GM12878 (cell line): Measurements from ENCODE around the gene VKORC1. TPM values are rescaled to one million over a fixed set of nuclear protein-coding genes. Genes with fewer than 3 reads are reported as not detected.

ENCODE experiments used
- ATAC-seq: fragments of 200-7000 bp; cut with Tn5 transposase; 3 replicates; pipeline ENCODE4 v1.9.1; 2020; ENCODE audit warnings: mild to moderate bottlenecking, moderate library complexity
- BruUV-seq: library from RNA; stranded (reverse); fragments of 400-500 nt; replicated peaks from 2 replicates; lab custom pipeline; 2021; lab: Mats Ljungman, UMichigan
- CTCF ChIA-PET: fragments of 300-600 bp; sonication (Branson Sonifier 250); formaldehyde crosslinking; extraction: SDS; loops from one replicate; lab custom pipeline; 2021; ENCODE audit warnings: inconsistent platforms; lab: Yijun Ruan, JAX
- POLR2A ChIA-PET: fragments of 350-600 bp; formaldehyde crosslinking; extraction: SDS; loops from one replicate; lab custom pipeline; 2021; ENCODE audit warnings: inconsistent platforms; lab: Charles Lee
- RAD21 ChIA-PET: fragments of 300-600 bp; sonication (Branson Sonifier 250); formaldehyde crosslinking; loops from one replicate; lab custom pipeline; 2023; ENCODE audit warnings: antibody characterized with exemption; ENCODE audit not compliant: unreplicated experiment; lab: Charles Lee
- SMC1A ChIA-PET: fragments of 300-600 bp; sonication (Branson Sonifier 250); formaldehyde crosslinking; loops from one replicate; lab custom pipeline; 2023; ENCODE audit not compliant: unreplicated experiment, uncharacterized antibody; lab: Charles Lee
- DNase-seq: peaks from one replicate; pipeline ENCODE4 v3.0.0-alpha.2; 2011; ENCODE audit warnings: low read depth, low spot score
- FAIRE-seq: peaks from 3 replicates; lab custom pipeline; 2011; peaks lifted over from hg19 to GRCh38; lab: Jason Lieb, UNC
- H2AFZ ChIP-seq: 2 replicates; pipeline ENCODE4 v1.6.0; 2011; ENCODE audit warnings: low read depth, low read length, control low read depth; ENCODE audit not compliant: control insufficient read depth
- H3K27ac ChIP-seq: 2 replicates; pipeline ENCODE4 v1.5.1; 2011; ENCODE audit warnings: control low read depth; ENCODE audit not compliant: control insufficient read depth, insufficient read depth
- H3K27me3 ChIP-seq, 2 experiments: replicated peaks in 1 of 2; 2 replicates each; pipeline versions ENCODE4 v1.6.0 to v1.6.1; 2011; ENCODE audit warnings: low read length in 1 of 2; ENCODE audit not compliant: control insufficient read depth in 2 of 2, insufficient read depth in 2 of 2
- H3K36me3 ChIP-seq, 2 experiments: 2 replicates each; pipeline ENCODE4 v1.5.1; 2011; ENCODE audit warnings: low read length in 1 of 2; ENCODE audit not compliant: control insufficient read depth in 2 of 2, insufficient read depth in 2 of 2
- H3K4me1 ChIP-seq: 2 replicates; pipeline ENCODE4 v1.6.1; 2011; ENCODE audit warnings: mild to moderate bottlenecking, low read length, moderate library complexity, mixed read lengths; ENCODE audit not compliant: control insufficient read depth, insufficient read depth
- H3K4me2 ChIP-seq: 2 replicates; pipeline ENCODE4 v1.6.0; 2011; ENCODE audit warnings: control low read depth; ENCODE audit not compliant: control insufficient read depth, insufficient read depth
- H3K4me3 ChIP-seq: fragments of 200-600 bp; sonication (generic); 2 replicates; pipeline ENCODE4 v1.5.1; 2016
- H3K79me2 ChIP-seq: 2 replicates; pipeline ENCODE4 v1.6.0; 2011; ENCODE audit warnings: low read length; ENCODE audit not compliant: control insufficient read depth, insufficient read depth
- H3K9ac ChIP-seq: 2 replicates; pipeline ENCODE4 v1.8.0; 2011; ENCODE audit warnings: low read length, control low read depth, mixed read lengths; ENCODE audit not compliant: control insufficient read depth, insufficient read depth
- H3K9me3 ChIP-seq: replicated peaks from 3 replicates; pipeline ENCODE4 v1.5.1; 2011; ENCODE audit warnings: mild to moderate bottlenecking, low read length; ENCODE audit not compliant: control insufficient read depth, insufficient read depth
- H4K20me1 ChIP-seq: 2 replicates; pipeline ENCODE4 v1.6.0; 2011; ENCODE audit not compliant: control insufficient read depth, insufficient read depth
- EGR1 ChIP-seq, 2 experiments: IDR thresholded peaks; 1 replicate in 1 of 2; 2 replicates in 1 of 2; pipeline ENCODE4 v1.6.1; 2011 to 2012; ENCODE audit warnings: low read depth in 2 of 2, low read length in 2 of 2, borderline replicate concordance in 1 of 2, mild to moderate bottlenecking in 1 of 2, moderate library complexity in 1 of 2
- FOXK2 ChIP-seq: fragments of 450-650 bp; IDR thresholded peaks from 2 replicates; pipeline ENCODE4 v1.6.1; 2017; ENCODE audit warnings: mild to moderate bottlenecking, moderate library complexity
- KDM1A ChIP-seq: fragments of 200-600 bp; sonication (generic); IDR thresholded peaks from 2 replicates; pipeline ENCODE4 v1.6.1; 2016; ENCODE audit warnings: borderline replicate concordance
- NBN ChIP-seq: fragments of 450-650 bp; IDR thresholded peaks from 2 replicates; pipeline ENCODE4 v1.6.1; 2016
- NRF1 ChIP-seq: conservative IDR thresholded peaks from 2 replicates; pipeline ENCODE4 v1.6.1; 2011; ENCODE audit warnings: mild to moderate bottlenecking, low read depth, low read length, improper control_type of control experiment
- RB1 ChIP-seq: fragments of 450-650 bp; formaldehyde crosslinking; IDR thresholded peaks from 2 replicates; pipeline ENCODE4 v1.6.1; 2017; ENCODE audit warnings: mild to moderate bottlenecking, borderline replicate concordance
- RFX5 ChIP-seq: IDR thresholded peaks from 2 replicates; pipeline ENCODE4 v1.6.1; 2011; ENCODE audit warnings: low read depth, low read length, improper control_type of control experiment
- SMAD1 ChIP-seq: fragments of 450-650 bp; IDR thresholded peaks from 2 replicates; pipeline ENCODE4 v1.6.1; 2018; ENCODE audit warnings: mild to moderate bottlenecking, low read depth; ENCODE audit not compliant: partially characterized antibody
- WRNIP1 ChIP-seq: IDR thresholded peaks from 2 replicates; pipeline ENCODE4 v1.6.1; 2011; ENCODE audit warnings: low read depth, low read length, improper control_type of control experiment, borderline replicate concordance
- WGBS: methylation state at CpG from one replicate; pipeline ENCODE4 v1.1.6; 2016; ENCODE audit warnings: low lambda C conversion rate; ENCODE audit not compliant: insufficient replicate concordance, insufficient coverage; ENCODE audit errors: missing lambda C conversion rate; 5-methylcytosine and 5-hydroxymethylcytosine counted together
- in situ Hi-C: fragments of 300-500 bp; cut with MboI; formaldehyde crosslinking; loops from 9 replicates; pipeline ENCODE4 v1.14.3; 2018; ENCODE audit warnings: mixed read lengths
- intact Hi-C: fragments of 100-400 bp; cut with micrococcal nuclease; formaldehyde crosslinking; loops from one replicate; pipeline ENCODE4 v1.14.2; 2022; ENCODE audit not compliant: unreplicated experiment
- polyA plus RNA-seq, 11 experiments: library from polyadenylated mRNA; depleted of rRNA in 4 of 11; unstranded in 6 of 11; stranded (reverse) in 5 of 11; fragments of >200 nt; fragmentation: Nextera tagmentation in 4 of 11; fragmentation: Illumina TruSeq in 1 of 11; extraction: Ambion mirVana in 4 of 11; extraction: Trizol in 1 of 11; gene quantifications; 1 replicate in 1 of 11; 2 replicates in 10 of 11; pipeline versions ENCODE4 v1.2.1 to v1.2.3, GENCODE V29; 2011 to 2016; ENCODE audit warnings: inconsistent platforms in 2 of 11, missing spikeins in 2 of 11, low read depth in 1 of 11
- total RNA-seq, 4 experiments: library from RNA; depleted of rRNA in 3 of 4; stranded (reverse); fragments of >200 nt in 3 of 4; fragmentation: Illumina TruSeq in 1 of 4; extraction: Trizol in 1 of 4; gene quantifications; 2 replicates each; pipeline versions ENCODE4 v1.2.1 to v1.2.3, GENCODE V29; 2013 to 2021
- TF ChIP-seq, protein P1 (sequence below): IDR thresholded peaks from 2 replicates; pipeline ENCODE4 v1.6.1; 2012; ENCODE audit warnings: low read depth, low read length, improper control_type of control experiment
- TF ChIP-seq, protein P2 (sequence below), 3 experiments: IDR thresholded peaks in 2 of 3; conservative IDR thresholded peaks in 1 of 3; 2 replicates each; pipeline ENCODE4 v1.5.1; 2011; ENCODE audit warnings: low read depth in 3 of 3, low read length in 3 of 3, mild to moderate bottlenecking in 3 of 3, control low read depth in 2 of 3, moderate library complexity in 2 of 3, inconsistent platforms in 1 of 3, mixed read lengths in 1 of 3; ENCODE audit not compliant: control insufficient read depth in 2 of 3, insufficient read depth in 1 of 3; ENCODE audit errors: extremely low read depth in 1 of 3
- TF ChIP-seq, protein P3 (sequence below): fragments of 450-650 bp; IDR thresholded peaks from 2 replicates; pipeline ENCODE4 v1.6.1; 2017; ENCODE audit warnings: mild to moderate bottlenecking, moderate library complexity
- TF ChIP-seq, protein P4 (sequence below): fragments of 450-650 bp; formaldehyde crosslinking; IDR thresholded peaks from 2 replicates; pipeline ENCODE4 v1.4.0; 2022; ENCODE audit warnings: mild to moderate bottlenecking, moderate library complexity

VKORC1 gene
- total and polyA plus RNA-seq, 10 of the 15 experiments (the other 5 are each of a cell fraction or from before 2014, with no cell fraction given) = 19.8 to 140 (median 57.7) TPM

DNA sequence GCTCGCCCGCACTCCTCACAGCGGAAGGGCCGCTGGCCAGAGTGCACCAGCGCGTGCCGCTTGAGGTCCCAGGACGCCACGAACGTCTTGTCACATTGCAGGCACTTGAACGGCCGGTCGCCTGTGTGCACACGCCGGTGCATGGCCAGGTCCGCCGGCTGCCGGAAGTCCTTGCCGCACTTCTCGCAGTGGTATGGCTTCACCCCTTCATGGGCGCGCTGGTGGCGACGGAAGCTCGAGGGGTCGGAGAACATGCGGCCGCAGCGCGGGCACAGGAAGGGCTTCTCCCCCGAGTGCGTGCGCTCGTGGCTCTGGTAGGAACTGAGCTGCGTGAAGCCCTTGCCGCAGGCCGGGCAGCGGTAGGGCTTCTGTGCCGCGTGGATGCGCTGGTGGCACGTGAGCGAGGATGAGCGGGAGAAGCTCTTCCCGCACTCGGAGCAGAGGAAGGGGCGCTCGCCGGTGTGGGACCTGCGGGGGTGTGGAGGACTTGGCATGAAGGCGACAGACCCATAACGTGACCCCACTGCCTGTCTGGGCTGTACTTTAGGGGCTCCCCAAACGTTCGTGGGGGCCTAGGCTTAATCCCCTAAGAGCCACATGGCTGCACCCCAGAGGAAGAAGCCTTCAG, 32.7 kb downstream of the VKORC1 start:
- Histone ChIP-seq H2AFZ (no peak overlapping the region), H3K79me2 (no peaks in the 10 kb centered on the region; the same call in 1 of the 2 replicates), H3K9ac (no peak overlapping the region), H3K4me1 (no peaks in the 10 kb centered on the region), H4K20me1 (no peaks in the 10 kb centered on the region), H3K36me3 (peaks cover 11 to 23% of the 10 kb centered on the region in 2 experiments), H3K4me3 (no peak overlapping the region), H3K27ac (no peak overlapping the region), H3K4me2 (no peak overlapping the region), H3K9me3 (no peaks in the 10 kb centered on the region), H3K27me3 (no peaks in the 10 kb centered on the region)
- no TSS peak for BruUV-seq
- WGBS = 95% methylated on average over 48 of the region's 54 CpGs
- intact Hi-C loops = no loop called here
- DNase-seq = no peak
- POLR2A ChIA-PET = interaction anchor here (0.6 to 1.0 kb wide), 3 partner anchors 65 to 95 kb away, joined by 3 to 7 read pairs (median 4); no protein-coding TSS in a partner anchor
- no peak for FAIRE-seq
- in situ Hi-C loops = no loop called here
- ATAC-seq = no peak
- RAD21 ChIA-PET = no interaction called here
- CTCF ChIA-PET = interaction anchor here (0.7 kb wide), 1 partner anchor 98 kb away, joined by 3 read pairs; no protein-coding TSS in a partner anchor
- SMC1A ChIA-PET = no interaction called here
- TF ChIP-seq EGR1 (IDR thresholded peaks at IDR 0.05; ENCODE audit: borderline replicate concordance in 1 of 2, low read depth in 2 of 2, low read length in 2 of 2) (no peak), RB1 (no peak), KDM1A (no peak), FOXK2 (no peak), WRNIP1 (no peak), NRF1 (no peak), NBN (no peak), SMAD1 (no peak), RFX5 (no peak)
- TF ChIP-seq, protein P1, sequence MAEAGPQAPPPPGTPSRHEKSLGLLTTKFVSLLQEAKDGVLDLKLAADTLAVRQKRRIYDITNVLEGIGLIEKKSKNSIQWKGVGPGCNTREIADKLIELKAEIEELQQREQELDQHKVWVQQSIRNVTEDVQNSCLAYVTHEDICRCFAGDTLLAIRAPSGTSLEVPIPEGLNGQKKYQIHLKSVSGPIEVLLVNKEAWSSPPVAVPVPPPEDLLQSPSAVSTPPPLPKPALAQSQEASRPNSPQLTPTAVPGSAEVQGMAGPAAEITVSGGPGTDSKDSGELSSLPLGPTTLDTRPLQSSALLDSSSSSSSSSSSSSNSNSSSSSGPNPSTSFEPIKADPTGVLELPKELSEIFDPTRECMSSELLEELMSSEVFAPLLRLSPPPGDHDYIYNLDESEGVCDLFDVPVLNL = no peak
- TF ChIP-seq, protein P2, sequence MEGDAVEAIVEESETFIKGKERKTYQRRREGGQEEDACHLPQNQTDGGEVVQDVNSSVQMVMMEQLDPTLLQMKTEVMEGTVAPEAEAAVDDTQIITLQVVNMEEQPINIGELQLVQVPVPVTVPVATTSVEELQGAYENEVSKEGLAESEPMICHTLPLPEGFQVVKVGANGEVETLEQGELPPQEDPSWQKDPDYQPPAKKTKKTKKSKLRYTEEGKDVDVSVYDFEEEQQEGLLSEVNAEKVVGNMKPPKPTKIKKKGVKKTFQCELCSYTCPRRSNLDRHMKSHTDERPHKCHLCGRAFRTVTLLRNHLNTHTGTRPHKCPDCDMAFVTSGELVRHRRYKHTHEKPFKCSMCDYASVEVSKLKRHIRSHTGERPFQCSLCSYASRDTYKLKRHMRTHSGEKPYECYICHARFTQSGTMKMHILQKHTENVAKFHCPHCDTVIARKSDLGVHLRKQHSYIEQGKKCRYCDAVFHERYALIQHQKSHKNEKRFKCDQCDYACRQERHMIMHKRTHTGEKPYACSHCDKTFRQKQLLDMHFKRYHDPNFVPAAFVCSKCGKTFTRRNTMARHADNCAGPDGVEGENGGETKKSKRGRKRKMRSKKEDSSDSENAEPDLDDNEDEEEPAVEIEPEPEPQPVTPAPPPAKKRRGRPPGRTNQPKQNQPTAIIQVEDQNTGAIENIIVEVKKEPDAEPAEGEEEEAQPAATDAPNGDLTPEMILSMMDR (IDR thresholded peaks at IDR 0.05 in 2 of 3, conservative IDR thresholded peaks at IDR 0.05 in 1 of 3; ENCODE audit: control insufficient read depth in 2 of 3, extremely low read depth in 1 of 3, insufficient read depth in 1 of 3, low read depth in 3 of 3, low read length in 3 of 3) = no peak
- TF ChIP-seq, protein P3, sequence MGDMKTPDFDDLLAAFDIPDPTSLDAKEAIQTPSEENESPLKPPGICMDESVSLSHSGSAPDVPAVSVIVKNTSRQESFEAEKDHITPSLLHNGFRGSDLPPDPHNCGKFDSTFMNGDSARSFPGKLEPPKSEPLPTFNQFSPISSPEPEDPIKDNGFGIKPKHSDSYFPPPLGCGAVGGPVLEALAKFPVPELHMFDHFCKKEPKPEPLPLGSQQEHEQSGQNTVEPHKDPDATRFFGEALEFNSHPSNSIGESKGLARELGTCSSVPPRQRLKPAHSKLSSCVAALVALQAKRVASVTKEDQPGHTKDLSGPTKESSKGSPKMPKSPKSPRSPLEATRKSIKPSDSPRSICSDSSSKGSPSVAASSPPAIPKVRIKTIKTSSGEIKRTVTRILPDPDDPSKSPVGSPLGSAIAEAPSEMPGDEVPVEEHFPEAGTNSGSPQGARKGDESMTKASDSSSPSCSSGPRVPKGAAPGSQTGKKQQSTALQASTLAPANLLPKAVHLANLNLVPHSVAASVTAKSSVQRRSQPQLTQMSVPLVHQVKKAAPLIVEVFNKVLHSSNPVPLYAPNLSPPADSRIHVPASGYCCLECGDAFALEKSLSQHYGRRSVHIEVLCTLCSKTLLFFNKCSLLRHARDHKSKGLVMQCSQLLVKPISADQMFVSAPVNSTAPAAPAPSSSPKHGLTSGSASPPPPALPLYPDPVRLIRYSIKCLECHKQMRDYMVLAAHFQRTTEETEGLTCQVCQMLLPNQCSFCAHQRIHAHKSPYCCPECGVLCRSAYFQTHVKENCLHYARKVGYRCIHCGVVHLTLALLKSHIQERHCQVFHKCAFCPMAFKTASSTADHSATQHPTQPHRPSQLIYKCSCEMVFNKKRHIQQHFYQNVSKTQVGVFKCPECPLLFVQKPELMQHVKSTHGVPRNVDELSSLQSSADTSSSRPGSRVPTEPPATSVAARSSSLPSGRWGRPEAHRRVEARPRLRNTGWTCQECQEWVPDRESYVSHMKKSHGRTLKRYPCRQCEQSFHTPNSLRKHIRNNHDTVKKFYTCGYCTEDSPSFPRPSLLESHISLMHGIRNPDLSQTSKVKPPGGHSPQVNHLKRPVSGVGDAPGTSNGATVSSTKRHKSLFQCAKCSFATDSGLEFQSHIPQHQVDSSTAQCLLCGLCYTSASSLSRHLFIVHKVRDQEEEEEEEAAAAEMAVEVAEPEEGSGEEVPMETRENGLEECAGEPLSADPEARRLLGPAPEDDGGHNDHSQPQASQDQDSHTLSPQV = no peak
- TF ChIP-seq, protein P4, sequence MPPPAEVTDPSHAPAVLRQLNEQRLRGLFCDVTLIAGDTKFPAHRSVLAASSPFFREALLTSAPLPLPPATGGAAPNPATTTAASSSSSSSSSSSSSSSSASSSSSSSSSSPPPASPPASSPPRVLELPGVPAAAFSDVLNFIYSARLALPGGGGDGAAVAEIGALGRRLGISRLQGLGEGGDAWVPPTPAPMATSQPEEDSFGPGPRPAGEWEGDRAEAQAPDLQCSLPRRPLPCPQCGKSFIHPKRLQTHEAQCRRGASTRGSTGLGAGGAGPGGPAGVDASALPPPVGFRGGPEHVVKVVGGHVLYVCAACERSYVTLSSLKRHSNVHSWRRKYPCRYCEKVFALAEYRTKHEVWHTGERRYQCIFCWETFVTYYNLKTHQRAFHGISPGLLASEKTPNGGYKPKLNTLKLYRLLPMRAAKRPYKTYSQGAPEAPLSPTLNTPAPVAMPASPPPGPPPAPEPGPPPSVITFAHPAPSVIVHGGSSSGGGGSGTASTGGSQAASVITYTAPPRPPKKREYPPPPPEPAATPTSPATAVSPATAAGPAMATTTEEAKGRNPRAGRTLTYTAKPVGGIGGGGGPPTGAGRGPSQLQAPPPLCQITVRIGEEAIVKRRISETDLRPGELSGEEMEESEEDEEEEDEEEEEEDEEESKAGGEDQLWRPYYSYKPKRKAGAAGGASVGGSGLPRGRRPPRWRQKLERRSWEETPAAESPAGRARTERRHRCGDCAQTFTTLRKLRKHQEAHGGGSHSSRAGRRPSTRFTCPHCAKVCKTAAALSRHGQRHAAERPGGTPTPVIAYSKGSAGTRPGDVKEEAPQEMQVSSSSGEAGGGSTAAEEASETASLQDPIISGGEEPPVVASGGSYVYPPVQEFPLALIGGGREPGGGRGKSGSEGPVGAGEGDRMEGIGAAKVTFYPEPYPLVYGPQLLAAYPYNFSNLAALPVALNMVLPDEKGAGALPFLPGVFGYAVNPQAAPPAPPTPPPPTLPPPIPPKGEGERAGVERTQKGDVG = no peak
